ENCODE measurements around the gene SIX1.

The SIX1 gene

DNA sequence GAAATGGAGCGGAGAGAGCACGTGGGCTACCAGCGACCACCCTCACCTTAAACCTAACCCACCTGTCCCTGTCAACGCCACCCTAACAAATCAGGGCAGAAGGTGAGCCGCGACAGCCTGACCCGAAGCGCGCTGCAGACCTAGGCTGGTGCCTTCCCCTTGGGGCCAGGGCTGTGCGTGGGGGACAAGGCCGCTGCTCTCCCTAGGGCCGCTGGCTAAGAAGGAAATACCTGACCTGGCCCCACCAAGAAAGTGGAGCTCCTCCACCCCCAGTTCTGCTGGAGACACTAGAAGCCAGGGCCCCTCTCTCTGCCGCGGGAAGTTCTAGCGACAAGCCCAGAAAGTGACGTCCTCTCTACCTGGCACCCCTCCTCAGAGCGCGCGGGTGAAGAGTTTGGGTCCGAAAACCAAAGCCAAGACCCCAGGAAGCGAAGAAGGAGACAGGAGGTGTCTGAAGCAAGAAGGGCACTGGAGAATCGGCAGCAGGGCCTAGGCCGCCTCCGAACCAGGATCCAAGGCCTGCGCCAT lies 7.5 kb downstream of the SIX1 start:
- DNase-seq (ENCODE audit: low spot score): no peak

DNA sequence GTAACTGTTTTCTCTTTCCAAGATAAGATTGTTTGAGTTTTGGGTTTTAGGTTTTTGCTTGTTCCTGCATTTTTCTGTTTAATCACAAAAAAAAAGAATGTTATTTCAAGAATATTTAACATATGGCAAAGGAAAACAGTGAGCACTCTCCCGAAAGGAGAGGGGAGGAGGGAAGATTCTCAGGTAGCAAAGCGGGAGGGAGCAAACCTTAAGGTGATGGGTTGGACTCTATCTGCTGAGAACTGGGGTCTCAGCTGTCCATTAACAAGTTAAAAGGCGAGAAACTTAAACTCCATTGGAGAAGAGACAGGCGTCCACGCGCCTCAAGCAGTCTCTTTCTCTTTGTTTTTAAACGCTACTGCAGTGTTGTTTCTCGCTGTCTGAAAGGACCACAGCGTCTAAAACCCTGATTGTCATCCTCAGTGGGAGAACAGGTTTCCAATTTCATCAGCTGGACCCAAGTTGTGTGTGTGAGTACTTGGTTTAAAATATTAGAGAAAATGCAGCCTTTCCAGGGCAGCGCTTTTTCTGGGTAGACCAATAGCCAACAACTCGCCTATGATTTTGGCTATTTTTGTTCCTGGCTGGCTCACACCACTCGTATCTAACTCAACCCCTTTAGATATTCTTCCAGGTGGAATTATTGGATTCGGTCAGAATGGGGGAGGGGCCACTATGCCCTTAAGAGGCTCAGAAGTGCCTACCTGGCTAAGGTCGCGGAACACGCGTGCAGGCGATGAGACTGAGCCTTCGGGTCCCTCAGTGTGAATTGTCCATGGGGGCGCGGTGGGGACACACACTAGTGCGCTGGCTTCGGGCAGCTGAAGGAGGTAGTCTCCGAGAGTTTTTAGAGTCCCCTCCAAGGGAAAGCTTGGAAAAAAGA lies 8.2 kb downstream of the SIX1 start:
- no peak for DNase-seq (ENCODE audit: low spot score)

DNA sequence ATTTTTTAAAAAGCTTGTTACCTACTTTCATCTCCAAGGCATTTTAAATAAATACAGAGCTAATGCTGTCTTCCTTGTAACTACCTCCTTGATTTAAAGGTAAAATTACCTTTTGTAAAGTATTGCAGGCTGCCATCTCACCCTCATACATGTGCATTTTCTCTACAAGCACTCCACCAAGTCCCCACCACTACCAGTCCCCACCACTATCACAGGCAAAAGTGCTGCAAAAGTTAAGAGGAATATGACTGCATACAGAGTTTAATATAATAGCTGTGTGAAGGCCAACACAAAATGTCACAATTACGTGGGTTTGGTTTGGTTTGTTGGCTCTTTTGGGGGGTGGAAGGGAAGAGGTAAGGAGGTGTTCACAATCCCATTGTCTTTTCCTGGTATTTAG lies 9.6 kb downstream of the SIX1 start:
- no peak for DNase-seq (ENCODE audit: low spot score)

DNA sequence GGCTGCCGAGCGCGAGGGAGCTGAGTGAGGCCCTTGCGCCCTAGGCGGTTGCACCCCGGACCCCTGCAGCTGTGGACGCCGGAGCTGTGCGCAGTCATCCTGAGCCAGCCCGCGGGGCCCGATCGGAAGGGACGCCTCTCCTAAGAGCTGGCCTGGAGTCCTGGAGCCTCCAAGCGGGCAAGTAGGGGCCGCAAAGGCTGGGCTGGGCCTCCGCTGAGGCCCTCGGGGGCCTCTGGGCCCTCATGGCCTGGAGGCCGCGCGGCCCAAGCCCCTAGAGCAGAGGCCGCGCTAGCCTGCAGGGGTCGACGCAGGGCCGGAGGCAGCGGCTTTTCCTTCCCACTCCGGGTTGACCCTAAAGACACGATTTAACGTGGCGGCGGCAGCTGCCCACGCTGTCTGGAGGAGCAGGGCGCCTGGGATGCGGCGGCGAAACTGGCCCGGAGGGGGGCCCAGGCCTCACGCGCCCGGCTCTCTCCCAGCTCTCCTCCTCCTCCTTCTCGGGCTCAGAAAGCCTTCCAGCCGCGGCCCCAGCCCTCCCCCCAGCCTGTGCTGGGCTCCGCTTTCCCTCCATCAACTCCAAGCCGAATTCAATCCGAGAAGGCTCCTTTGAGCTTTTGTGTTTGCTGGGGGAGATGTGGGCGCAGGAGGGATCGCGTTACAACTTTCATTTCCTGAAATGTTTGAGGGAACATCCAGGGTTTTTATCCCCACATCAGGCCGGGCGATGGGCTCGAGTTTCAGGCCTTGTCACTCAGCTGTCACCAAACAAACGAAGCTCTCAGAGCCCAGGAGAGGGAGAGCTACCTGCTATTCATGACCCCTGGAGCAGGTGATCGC lies 11.6 kb downstream of the SIX1 start:
- DNase-seq (ENCODE audit: low spot score): no peak

DNA sequence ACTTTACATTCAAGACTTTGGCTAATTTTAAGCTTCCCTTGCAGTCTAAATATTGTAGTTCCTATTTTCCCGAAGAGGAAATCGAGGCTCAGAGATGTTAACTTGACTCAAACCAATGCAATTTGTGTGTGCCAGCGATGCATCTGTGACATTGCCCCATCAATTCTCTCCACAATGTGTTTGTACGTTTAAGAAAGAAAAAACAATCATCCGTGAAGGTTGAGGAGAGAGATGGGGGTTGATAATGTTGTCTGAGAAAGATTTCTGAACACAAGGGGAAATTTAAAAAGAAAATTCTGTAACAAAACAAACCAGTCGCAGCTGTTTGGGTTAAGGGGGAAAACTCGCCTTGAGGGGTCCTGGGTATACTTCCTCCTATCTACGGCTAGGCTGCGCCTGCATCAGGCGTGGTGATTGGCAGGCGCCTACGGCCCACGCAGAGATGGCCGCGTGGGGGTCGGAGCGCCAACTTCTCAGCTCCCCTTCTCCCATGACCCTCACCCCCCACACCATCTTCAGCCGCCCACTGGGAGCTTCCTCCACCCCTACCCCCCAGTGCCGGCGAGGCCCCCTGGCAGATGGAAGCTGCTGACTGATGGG lies 12.3 kb downstream of the SIX1 start:
- DNase-seq (ENCODE audit: low spot score): no peak

DNA sequence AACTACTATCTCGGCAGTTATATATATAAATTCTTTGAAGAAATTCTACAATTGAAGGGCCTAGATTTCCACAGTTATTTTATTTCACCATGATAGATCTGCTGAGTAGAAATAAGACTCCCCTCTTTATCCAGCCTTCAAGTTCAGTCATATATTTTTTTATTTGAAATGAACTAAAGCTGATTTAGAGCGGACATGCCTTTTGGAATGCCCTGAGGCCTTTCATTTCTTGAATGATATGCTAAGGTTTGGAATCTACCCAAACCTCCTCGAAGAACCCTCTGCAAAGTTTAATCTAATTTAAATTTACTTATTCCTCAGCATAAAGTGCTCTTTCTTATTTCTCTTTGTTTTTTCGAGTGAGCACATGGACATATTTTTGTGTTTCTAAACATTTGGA lies 15.1 kb downstream of the SIX1 start:
- DNase-seq (ENCODE audit: low spot score): no peak

DNA sequence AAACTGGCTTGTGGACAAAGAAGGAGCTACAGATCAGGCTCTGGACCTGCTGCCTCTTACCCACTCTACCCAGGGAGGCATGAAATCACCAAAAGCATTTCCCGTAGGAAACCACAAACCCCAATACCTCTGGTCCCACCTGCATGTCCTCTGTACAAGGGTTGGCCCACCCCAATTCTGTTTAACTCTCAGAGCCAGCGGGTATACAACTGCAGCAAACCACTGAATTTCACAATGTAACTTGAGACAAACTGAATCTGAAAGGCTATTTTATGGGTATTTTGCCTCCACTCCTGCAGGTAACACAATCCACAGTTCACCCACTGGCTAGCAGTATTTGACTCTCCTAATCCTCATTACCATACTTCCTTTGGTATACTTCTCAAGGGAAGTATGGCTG lies 16.5 kb downstream of the SIX1 start:
- no peak for DNase-seq (ENCODE audit: low spot score)

DNA sequence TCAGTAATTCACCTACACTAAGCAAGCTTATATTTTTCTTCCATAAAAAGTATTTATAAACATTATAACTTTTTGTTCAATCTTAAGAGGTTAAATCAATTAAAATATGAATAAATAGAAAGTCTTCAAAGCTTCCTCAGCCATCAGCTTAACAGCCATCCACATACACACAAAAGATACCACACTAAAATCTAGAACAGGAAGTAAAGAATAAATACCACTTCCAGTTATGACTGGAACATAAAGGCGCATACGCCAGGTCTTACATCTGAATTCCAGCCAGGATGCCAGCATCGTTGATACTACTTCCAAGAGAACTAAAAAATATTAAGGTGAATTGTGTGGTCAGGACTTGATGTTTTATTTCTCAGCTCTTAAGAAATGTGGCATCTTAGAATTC lies 17.0 kb downstream of the SIX1 start:
- no peak for DNase-seq (ENCODE audit: low spot score)

DNA sequence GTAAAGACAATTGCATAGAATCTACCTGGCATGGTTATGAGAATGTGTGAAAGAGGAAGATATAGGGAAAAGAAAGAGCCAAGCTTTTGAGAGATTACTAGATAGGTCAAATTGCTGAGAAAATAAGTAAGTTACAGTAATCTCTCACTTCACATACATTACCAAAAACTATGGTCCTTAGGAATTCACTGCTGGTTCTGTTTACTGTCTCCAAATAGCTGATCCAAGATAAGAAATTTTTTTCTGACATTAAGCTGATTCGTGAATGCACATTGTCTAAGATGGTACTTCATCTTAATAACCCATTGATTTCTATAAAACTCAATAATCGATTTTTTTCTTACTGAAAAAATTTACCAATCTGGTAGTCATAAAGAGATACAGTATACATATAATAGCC lies 17.4 kb downstream of the SIX1 start:
- no peak for DNase-seq (ENCODE audit: low spot score)

DNA sequence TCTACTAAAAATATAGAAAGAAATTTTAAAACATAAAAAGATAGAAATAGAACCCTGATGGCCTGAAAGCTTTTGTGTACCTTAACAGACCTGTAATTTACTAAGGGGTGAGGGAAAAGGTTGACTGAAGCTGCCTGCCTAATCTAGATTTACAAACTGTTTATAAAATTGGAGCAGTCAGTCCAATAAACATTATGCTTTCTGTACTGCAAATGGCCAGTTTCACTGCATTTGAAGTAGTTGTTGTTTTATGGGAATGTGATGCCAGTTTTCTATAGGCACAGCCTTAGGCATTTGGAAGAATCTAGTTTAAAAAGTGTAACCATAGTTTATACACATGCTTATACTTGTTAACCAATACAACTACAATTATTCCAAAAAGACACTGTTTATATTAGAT lies 19.1 kb downstream of the SIX1 start:
- DNase-seq (ENCODE audit: low spot score): no peak

DNA sequence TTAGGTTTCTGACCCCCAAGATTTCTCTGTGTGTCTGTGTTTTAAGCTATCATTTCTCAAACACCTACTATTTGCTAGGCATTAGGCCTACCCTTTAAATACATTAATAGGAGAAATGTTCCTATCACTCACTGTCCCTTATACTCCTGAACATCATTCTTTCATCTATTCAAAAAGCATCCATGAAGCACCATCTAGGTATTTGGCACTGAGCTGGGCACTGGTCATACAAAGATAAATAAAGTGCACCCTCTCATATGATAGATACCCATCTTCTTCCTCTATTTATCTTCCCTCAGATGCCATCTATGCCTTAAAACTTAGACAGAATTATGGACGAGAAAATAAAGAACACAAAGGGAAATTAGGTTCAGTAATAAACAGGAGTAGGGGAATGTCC lies 20.4 kb downstream of the SIX1 start:
- no peak for DNase-seq (ENCODE audit: low spot score)

DNA sequence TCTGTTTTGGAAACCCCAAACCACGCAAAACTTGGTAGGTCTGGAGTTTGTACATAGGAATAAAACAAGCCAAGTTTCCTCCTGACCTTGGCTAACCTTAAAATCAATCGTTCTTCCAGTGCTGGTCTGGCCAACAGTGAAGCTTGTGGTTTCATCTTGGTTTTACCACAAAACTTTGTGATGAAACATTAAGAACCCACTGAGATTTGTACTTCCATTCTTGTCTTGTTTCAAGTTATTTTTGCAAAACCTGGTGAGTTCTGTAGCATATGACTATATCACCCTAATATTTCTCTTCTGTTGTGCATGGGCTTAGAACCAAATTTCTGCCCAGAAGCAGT lies 26.4 kb downstream of the SIX1 start:
- DNase-seq (ENCODE audit: low spot score): no peak

DNA sequence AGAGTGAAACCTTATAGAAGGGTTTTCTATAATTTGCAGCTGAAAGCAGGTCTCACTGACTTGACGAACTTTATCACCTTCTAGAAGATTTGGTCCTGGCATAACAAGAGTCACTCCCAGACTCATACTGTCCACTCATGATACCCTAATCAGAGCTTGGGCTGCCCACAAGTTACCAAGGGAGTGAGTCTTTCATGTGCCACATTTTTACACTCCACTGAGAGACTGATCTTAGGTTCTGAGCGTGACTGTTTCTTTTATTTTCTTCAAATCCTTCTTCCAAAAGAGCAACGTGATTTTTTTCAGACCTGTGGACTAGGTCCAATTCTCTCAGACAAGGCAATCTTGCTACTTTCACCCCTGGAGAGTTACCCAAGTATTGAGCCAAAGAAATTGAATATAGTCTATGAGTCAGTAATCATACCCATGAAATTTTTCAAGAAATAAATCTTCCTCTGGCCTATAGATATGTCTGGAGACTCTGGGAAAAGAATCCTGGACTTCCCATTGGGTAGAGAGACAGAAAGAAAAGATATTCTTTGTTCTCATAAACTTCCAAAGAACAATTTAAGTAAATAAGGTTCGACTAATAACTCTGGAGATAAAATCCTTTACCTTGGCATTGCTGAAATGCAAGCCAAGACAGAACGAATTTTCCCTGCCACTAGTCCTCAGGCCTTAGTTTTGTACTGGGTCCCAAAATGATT lies 26.9 kb downstream of the SIX1 start:
- DNase-seq (ENCODE audit: low spot score): no peak

DNA sequence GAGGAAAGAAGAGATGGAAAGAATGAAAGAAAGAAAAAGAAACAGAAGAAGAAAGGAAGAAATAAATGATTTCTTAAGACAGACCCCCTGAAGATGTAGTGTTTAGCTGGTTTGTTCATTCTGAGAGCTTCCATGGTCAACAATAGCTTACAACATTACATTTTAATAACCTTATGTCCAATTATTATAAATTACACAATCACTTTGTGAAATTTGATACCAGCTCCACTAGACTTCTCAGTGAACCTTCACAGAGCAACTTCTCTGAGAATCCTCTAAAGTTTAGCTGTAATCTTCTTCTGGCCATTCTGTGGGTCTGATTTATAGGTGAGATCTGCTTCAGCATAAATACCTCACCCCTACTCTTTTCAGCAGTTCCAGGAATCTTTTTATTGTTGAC lies 27.9 kb downstream of the SIX1 start:
- no peak for DNase-seq (ENCODE audit: low spot score)

DNA sequence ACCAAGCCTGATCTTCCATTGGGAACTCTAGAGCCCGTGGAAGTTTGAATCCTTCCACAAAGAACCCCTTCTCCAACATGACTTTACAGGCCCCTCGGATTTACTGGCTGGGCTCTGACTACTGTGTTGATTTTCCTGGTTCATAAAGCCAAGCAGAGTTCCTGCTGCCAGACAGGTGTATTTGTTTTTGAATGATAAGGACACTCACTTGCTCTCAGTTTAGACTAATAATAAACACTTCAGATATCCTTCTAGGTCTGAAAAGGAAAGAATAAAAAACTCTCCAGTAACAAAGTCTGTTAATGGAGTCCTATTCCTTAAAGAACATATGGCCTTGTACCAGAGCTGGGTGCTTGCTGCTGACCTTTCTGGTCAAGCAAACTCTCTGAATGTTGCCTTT lies 31.0 kb downstream of the SIX1 start:
- no peak for DNase-seq (ENCODE audit: low spot score)

DNA sequence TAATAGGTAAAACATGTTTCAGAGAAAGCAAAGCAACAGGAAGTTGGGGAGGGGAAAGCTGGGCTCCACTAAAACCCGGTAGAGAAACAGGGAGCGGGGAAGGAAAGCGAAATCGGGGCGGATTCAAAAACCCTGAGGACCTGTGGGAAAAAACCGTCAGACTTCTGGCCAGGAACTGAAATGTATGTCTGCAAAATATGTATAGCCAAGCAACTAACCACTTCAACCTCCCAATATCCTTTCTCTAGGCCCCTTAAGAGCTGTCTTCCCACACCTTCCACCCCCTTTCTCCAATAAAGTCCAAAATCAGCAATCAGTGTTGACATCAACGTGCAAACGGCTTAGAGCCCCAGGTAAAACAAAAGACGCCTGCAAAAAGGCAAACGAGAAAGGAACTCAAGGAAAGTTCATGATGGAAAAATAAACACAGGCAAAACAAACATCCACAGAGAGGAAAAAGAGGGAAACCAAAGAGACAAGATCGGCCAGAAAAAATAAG lies 32.8 kb downstream of the SIX1 start:
- DNase-seq (ENCODE audit: low spot score): no peak

DNA sequence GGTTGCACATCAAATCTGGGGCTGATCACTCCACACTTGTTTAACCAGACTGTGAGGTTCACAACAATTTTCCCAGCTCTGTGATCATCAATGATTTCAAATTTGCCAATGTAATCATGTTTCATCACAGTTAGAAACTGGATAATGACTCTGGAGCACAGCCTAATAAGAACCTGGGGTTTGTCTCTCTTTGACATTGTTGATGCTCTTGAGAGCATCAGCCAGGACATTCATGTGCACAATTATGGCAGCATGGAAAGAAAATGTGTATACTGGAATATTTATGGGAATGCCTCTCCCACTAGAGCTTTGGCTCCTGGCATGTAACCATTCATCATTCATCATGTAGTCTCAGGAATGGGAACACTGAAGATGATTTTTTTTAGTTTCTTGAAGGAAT lies 47.0 kb downstream of the SIX1 start:
- no peak for DNase-seq (ENCODE audit: low spot score)

DNA sequence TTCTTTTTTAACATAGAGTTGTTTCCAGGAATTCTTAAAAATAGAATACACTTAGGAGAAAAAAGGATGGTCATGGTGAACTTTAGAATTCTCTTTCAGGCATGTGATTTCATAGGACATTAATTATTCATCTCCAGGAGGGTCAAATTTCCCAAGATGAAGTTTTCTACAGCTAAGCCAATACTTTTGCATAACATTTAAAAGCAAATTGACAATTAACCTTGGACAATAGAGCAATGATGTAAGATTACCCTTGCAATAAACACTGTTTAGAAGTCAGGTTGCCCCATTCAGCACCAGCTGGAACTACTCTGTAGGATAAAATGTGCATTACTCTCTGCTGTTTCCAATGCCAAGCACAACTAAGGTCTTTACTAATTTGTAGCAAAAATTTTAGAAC lies 49.5 kb downstream of the SIX1 start:
- DNase-seq (ENCODE audit: low spot score): no peak

DNA sequence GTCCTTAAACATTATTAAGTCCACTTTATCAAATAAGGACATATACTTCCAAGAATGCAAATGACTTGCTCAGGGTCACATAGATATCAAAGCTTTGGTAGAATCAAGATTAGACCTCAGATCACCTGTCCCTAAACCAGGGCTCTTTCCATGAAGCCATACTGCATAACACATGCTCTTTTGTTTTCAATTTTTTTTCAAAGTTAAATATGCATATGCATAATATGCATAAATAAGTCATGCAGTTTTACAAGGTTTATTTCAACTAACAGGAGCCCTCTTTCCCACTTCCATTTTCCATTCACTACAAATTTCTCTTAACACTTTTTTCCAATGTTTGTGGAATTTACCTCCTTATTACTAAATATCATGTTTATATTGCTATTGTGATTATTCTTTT lies 53.1 kb downstream of the SIX1 start:
- DNase-seq (ENCODE audit: low spot score): no peak

DNA sequence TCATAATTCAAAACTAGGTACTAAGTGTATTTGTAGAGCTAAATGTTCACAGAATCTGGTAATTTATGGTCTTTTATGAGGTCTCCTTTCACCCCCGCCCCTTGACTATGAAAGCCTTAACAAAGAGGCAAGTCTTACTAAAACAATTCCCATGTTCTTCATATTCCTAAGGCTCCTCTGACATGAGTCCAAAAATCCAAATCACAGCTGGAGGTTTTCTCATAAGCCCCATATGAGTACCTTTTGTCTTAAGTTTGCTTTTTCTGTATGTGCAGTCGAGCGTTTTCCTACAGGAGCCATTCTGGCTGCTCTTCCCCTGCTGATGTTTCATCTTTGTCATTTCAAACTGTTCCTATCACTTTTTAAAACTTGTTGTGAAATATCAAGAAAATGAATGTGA lies 55.2 kb downstream of the SIX1 start:
- no peak for DNase-seq (ENCODE audit: low spot score)
